HG03097 (cell line): ENCODE results near the gene LAMA1.

Experiments
- ATAC-seq: cut with Tn5 transposase; IDR thresholded peaks from one replicate; pipeline ENCODE4 v1.9.1; 2021; ENCODE audit not compliant: unreplicated experiment, low FRiP score

Gene LAMA1

DNA sequence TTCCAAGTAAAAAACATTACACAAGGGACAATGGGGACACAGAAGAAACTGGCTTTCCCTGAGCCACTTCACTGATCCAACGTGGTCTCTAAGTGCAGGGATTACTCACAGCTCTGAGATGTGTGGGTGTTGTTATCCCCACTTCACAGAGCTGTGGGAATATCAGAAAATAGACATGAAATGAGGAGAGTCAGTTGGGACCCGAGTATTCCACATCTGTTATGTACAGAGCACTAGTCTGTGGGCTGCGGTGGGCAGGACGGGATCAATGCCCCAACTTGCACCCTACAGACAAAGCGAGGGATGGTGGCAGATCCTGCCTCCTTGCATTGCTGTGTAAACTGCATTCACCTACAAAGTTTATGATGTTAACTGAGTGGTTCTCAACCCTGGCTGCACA is 11.7 kb downstream of the LAMA1 start:
- ATAC-seq: no peak

DNA sequence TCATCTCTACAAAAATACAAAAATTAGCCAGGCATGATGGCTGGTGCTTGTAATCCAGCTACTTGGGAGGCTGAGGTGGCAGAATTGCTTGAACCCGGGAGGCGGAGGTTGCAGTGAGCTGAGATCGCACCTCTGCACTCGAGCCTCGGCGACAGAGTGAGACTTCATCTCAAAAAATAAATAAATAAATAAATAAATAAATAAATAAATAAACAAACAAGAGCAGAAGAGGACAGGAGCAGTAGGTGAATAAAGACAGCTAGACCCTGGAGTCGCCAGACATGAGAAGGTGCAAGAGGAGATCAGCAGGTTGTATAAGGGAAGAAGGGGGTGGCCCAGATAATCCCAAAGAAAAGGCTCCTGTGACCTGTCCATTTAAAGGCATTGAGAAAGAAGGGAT is 12.3 kb downstream of the LAMA1 start:
- ATAC-seq: no peak

DNA sequence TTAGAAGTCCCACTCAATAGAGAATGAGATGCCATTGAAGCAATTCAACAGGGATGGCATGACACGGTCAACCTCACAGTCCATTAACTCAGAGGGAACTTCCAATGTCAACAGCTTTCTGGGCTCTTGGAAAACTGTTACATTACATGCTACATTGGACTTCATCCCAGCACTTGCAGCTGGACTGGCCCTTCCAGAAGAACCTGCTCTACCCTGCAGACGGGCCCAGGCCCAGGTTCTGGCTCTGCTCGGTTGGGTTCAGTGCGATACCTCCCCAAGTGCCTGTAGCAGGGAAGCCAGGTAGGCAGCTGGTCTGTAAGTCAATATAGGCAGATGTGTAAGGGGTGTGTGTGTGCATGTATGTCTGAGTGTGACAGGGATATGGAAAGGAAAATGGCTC is 12.9 kb downstream of the LAMA1 start:
- ATAC-seq: no peak

GRCh38 chr18:7102131-7102530 is 15.5 kb downstream of the LAMA1 start:
- no peak for ATAC-seq

- no peak for ATAC-seq
These were observed 20.8 kb downstream of the LAMA1 start for GRCh38 chr18:7096838-7097237.

- ATAC-seq: no peak
These were observed 23.2 kb downstream of the LAMA1 start for GRCh38 chr18:7094427-7094826.

- no peak for ATAC-seq
These were observed 26.8 kb downstream of the LAMA1 start for GRCh38 chr18:7090771-7091170.

GRCh38 chr18:7089369-7089768 is 28.2 kb downstream of the LAMA1 start:
- no peak for ATAC-seq

DNA sequence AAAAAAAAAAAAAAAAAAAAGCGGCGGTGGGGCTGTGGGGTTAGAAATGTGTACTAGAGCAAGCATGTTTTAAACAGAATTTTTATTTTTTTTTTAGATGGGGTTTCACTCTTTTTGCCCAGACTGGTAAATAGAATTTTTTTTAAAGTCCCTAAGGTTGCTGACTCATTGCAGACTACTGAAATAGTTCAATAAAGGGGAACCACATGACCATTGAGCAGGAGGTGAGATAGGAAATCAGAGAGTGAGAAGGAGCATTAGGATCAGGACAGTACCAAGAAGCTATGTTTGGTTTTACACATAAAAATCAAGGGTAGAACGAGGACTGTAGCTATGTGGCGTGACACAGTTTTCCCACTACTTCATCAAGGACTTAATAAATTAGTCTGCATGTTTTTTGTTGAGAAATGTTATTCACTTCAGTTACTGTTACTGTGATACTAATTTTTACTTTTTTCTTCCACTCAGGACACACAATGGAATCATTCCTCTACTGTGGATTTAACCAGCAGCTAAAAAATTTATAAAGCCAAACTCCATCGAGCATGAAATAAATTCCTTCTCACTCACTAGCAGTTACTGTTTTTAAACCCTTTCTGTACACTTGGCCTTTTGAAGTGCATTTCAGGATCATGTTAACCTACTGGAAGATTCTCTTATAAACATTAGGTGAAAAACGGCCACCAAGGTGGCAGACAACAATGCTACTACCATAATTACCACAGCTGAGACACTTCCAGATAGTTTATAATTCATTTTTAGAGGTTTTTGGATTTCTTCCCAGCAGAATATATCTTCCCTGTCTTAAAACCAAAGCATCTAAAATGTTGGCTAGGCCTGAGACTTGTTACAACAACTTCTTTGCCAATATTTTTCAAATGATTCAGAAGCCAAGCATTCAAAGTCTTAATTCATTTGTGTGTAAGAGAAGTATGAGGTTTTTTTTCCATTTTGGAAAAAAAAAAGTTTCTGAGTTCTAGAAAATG is 33.2 kb downstream of the LAMA1 start:
- ATAC-seq: no peak

GRCh38 chr18:7082671-7083070 is 34.9 kb downstream of the LAMA1 start:
- ATAC-seq: no peak

DNA sequence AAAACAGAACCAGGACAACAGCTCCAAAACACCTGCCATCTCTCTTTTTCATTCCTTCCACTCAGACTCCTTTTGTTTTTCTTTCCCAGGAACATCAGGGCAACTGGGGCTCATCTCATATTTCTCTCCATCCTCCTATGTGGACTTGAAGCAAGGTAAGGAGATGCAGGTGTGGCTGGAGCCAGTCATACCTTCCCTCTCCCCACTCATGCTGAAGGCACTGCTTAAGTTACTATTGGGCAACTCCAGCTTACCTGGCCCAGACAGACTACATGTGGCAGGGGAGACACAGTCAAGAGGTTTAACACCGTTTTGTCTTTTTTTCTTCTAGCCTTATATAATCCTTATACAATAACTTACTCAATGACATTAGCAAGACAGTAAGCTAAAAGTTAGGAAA is 38.4 kb downstream of the LAMA1 start:
- no peak for ATAC-seq

DNA sequence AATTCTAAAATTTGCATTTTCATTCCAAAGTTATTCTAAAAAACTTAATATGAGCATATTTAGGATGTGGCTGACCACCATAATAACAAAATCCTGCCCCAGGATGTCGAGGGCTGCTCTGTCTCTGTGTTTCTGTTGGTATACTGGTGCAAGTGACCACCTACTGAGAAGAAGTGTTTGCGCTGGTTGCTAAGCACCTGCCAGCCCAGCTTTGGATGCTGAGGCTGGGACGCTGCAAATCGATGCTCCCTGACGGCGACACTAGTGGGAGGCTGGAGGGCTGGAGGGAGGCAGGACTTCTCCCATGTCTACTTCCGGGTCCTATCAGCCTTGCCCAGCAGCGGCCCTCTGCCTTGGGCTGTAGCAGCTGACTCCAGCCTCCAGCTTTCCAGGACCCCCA is 45.0 kb downstream of the LAMA1 start:
- ATAC-seq: no peak

DNA sequence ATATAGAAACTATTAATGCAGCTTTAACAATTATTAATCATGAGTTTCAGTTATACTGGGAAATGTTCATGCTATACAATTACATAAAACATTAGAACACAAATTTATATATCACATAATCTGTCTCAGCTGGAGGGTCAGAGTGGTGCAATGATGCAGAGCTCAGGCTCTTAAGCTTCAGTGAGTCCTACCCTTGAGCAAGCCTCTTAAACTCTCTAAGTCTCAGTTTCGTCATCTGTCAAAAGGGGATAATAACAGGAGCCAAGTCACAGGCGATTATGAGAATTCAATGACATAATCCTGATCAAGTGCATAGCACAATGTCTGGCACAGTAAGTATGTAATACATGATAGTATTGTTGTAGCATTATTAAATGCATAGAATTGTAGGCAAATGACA is 46.0 kb downstream of the LAMA1 start:
- ATAC-seq: no peak

GRCh38 chr18:7070466-7070865 is 47.1 kb downstream of the LAMA1 start:
- ATAC-seq: no peak

- ATAC-seq: no peak
These were observed 48.6 kb downstream of the LAMA1 start for GRCh38 chr18:7068871-7069590.

GRCh38 chr18:7066965-7067555 is 50.5 kb downstream of the LAMA1 start:
- ATAC-seq: no peak

GRCh38 chr18:7065736-7066135 is 51.9 kb downstream of the LAMA1 start:
- ATAC-seq: no peak

DNA sequence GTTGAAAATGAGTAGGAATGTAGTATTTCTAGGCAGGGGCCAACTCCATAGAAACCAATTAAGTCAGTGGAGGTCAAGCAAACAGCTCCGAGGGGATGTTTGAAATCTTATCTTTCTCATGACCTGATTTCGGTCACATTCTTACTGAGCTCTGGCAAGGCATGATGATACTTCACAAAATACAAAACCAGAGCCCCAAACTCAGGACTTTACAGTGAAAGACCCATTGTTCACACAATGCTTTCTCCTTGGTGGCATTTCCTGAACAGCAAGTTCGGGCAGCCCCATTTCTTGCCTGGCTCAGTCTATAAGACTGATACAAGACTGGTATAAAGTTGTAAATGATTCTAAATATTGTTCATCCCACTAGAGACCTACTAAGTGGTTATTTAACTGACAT is 53.3 kb downstream of the LAMA1 start:
- ATAC-seq: no peak

DNA sequence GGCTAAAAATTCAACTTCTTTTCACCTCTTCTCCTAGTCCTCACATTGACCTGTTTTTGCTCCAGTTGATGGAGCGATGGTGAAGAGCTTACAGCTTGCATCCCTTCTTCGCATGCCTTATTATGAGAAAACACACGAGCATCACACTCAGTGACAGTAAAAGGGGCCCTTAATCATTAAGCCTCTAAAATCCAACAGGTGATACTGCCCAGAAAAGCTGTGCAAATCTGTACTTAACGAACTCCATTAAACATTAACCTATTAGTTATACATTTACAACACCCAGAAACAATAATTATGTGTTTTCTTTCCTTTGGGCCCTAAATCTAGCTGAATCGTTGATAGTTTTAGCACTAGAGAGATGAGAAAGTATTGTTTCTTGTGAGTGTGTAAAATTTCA is 54.8 kb downstream of the LAMA1 start:
- ATAC-seq: no peak

GRCh38 chr18:7062236-7062635 is 55.4 kb downstream of the LAMA1 start:
- ATAC-seq: no peak

DNA sequence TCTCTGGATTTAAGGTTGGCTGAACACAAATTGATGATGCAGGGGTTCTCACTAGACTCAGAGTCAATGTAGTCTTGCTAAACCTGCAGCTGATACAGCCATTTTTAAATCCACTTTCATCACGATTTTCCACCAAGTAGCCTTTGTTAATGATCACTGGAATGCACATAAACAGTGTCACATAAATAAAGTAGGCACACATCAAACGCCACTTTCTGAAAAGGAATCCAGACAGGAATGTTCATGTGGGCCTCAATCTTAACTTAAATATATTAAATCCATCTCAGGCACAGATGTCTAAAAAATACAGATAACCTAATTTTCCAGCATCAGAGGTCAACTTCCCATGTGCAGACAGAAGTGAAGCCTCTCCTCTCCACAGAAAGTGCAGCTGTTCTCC is 58.3 kb downstream of the LAMA1 start:
- no peak for ATAC-seq
